ENCODE results near the gene KIZ.
"Not testable (repeated sequence)": the region's sequence is repeated elsewhere in the genome, so short reads cannot be mapped to it uniquely, and the experiment has no call there.

The KIZ gene

DNA sequence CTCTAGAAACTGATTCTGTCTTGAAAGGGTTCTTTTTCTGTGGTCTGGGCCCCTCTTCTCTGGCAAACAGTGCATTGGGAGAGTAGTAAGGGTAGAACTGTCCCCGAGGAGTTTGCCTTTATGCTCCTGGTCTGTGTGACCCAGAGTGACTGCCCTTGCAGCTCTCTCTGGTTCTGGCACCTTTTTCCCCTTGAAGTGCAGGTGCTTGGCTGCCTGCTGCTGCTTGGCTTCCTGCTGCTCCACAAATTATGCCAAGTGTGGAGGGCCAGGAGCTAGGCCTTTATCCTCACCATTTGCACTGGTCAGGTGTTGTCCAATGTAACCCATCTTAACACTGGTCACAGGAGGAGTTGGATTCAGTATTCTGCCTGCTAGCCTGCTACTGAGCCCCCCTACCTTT lies 11.2 kb downstream of the KIZ start:
- DNase-seq (ENCODE audit: low read depth), result no peak

DNA sequence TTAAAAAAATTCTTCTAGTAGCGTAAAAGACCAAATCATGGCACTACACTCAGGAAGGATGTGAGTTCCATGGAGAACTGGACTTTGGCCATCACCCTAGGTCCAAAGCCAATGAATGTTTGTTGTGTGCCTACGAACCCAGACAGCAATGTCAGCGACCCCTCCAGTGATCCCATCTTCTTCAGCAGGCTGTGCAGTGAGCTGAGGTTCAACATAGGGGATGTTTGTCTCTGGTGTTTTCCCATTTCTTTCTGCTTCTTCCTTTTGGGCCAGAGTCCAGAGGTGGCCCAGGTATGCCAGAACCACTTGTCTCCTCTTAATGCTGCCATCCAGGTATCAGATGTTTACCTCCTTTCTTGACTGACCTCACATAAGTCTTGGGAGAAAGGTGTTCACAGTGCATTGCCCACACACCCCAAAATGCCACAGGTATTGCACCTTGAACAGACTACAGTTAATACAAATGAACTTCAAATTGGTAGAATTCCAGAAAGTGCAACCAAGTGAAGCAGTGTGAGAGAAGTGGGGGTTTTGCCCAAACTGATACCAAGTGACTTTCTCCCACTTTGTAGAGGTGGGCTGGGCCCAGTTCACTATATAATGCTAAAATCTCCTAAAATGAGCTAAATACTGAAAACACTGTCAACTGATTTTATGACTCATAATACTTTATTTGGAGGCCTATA lies 14.1 kb downstream of the KIZ start:
- DNase-seq (ENCODE audit: low read depth), result no peak

DNA sequence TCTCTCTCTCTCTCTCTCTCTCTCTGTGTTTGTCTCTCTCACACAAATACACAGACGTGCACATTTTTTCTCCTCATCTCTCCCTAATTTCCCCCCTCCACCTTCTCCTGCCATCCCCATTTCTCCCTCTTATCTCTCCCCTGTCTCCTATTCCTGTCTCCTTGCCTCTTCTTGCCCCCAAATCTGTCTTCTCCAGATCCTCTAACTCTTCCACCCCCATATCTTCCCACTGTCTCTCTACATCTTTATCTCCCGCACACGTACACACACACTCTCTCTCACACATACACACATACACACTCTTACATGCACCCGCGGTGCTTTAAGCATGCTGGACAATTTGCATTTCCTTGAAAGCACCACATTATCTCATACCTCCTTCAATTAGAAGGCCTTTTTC lies 15.9 kb downstream of the KIZ start:
- DNase-seq (ENCODE audit: low read depth), result no peak

DNA sequence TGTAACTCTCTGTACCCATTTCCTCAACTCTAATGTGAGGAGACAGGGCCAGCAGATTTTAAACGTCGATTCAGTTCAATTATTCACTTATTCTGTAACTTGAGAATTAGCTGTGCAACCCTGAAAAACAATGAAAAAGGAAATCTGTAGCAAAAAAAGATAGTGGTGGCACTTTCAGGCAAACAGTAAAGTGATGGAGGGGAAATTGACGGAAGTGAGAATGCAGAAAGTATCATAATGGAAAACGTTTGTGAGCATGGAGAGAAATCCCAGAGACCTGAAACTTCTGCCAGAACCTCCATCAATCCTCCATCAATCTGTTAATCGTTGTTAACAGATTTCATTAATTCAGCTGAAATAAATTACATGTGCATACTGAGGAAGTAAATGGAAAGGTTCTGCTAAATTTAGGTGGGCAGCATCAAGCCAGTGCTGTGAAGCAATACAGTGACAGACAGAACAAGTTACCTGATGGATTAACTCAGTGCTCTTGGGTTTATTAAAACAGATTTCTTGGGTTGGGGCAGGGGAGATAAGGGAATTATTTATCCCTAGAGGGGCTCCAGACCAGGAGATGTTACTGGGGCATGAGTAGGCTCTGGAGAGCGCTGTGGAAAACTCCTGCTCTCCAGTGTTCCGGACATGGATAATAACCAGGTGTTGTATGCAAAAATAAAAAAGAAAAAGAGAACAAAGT lies 17.5 kb downstream of the KIZ start:
- no peak for DNase-seq (ENCODE audit: low read depth)

DNA sequence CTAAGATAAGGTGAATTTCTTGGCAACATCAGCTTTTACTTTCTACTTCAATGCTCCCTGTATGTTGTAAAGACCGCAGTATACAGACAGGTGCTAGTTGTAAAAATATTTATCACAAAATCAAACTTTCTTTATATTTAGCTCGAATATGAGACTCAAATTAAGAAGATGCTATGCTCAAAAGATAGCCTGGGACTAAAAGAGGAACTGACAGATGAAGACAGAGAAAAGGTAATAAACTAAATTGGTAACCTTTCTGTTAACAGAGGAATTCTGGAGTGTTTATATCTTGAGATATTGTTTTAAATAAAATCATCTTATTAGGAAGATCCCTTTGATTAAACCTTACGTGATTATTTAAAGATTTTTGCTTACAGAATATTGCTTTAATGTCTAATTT lies 19.5 kb downstream of the KIZ start:
- DNase-seq (ENCODE audit: low read depth), result no peak

DNA sequence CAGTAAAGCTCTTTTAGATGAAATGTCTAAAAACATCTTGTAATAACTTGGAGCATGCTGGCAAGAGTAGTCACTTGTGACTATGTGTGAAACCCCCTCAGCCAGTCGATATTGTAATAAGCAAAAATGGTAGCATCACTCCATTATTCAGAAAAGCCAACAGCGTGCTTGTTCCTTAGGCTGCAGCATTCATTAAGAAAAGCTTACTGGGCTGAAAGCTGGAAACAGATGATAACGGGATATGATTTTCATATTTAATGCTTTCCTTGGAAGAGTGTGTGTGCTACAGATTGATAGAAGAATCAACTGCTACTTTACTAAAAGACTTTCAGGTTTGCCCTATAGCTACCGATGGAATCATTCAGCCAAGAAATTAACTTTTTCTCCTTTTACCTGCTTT lies 20.3 kb downstream of the KIZ start:
- DNase-seq (ENCODE audit: low read depth), result no peak

DNA sequence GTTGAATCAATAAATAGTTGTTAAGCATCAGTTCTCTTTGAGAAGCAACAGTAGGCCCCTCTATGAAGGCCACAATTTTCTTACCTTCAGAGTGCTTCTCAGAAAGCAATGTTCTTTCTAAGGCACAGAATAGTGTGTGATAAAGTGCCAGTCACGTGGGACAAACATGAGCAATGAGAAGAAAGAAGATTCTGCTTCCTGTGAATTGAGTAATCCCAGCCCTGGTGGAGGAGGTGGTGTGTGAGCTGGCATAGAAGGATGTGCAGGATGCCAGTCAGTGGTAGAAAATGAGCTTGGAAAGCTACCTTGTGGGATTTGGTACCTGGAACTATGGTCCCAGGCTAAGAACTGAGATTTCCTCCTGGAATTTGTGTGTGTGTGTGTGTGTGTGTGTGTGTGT lies 21.7 kb downstream of the KIZ start:
- no peak for DNase-seq (ENCODE audit: low read depth)

DNA sequence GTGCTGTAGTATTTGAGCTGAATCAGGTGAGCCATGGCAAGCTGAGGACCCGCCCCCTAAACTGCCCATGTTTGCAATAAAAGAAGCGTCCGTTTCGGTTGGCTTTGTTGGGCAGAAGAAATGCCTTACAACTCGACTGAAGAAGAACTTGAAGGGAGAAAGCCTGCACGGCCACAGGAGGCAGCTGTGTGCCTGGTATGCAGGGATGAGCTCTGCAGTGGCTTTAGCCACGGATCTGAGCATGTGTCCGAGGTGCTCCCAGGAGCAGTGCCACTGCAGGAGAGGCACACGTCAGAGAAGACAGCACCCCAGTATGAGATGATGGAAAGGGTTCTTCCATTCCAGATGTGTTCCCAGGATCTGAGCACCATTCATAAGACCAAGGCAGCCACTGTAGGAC lies 23.5 kb downstream of the KIZ start:
- DNase-seq (ENCODE audit: low read depth), result no peak

DNA sequence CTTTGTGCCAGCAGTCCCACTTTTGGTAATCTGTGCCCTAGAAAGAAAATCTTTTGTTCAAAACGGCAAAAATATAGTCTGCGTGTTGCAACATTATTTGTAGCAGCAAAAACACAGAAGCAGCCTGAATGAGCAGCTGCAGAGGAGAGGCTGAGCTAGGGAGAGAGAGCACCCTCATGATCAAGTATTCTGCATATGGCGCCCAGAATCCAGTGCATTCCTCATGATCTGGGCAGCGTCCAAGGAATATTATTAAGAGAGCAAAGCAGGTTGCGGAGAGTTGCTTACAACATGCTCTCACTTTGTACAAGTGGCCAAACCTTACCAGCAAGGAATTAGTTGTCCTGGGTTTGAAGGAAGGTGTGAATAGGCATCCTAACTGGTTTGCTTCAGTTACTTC lies 25.9 kb downstream of the KIZ start:
- DNase-seq (ENCODE audit: low read depth), result no peak

DNA sequence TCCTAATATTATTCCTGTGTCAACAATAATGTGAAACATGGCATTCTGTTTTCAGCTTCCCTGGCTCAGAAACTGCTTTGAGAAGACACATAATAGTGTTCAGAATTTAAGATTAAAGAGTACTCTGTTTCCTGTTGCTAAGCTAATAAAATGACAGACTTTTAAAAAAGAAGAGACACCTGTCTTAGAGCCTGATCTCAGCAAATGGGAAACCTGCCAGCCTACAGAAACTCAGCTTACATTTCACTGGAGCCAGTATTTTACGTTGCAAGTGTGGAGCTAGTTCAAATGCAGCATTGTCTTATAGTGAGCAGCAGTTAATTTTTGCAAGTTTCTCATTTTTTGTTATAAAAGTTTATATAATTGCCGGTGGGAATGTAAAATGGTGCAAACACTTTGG lies 28.8 kb downstream of the KIZ start:
- no peak for DNase-seq (ENCODE audit: low read depth)

DNA sequence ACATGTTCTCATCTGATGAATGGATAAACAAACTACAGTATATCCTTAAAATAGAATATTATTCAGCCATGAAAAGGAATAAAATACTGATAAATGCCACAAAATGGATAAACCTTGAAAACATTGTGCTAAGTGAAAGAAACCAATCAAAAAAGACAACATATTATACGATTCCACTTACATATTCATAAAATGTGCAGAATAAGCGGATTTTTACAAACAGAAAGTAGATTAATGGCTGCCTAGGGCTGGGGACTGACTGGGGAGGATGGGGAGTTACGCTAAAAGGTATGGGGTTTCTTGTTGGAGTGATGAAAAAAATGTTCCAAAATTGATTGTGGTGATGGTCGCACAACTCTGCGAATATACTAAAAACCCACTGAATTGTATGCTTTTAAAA lies 29.4 kb downstream of the KIZ start:
- DNase-seq (ENCODE audit: low read depth), result no peak

DNA sequence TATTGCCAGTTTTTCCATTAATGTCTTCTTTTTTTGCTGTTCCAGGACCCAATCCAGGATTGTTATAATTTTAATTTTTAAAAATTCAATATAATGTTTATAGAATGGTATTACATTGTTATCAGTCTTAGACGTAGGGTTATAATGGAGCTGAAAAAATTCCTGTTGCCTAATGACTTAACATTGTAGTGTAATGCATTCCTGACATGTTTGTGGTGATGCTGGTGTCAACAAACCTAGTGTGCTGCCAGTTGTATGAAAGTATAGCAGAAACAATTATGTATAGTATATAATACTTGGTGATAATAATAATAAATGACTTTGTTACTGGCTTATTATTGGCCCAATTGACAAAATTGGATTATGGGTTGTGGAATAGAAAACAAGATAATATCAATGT lies 30.4 kb downstream of the KIZ start:
- no peak for DNase-seq (ENCODE audit: low read depth)

DNA sequence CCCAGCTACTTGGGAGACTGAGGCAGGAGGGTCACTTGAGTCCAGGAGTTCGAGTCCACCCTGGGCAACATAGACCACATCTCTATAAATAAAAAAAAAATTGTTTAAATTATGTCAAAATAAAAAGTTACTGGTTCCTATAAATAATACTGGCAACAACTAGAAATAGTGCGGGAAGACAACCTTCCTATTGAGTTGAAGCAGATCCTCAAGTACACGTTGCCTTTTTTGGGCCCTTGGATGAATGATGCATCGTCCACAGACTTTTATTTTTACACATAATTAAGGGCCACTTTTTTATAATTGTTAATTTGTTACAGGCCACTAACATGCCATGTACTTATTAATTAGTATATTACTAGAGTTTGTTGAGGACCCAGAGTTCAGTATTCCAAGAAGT lies 31.1 kb downstream of the KIZ start:
- no peak for DNase-seq (ENCODE audit: low read depth)

DNA sequence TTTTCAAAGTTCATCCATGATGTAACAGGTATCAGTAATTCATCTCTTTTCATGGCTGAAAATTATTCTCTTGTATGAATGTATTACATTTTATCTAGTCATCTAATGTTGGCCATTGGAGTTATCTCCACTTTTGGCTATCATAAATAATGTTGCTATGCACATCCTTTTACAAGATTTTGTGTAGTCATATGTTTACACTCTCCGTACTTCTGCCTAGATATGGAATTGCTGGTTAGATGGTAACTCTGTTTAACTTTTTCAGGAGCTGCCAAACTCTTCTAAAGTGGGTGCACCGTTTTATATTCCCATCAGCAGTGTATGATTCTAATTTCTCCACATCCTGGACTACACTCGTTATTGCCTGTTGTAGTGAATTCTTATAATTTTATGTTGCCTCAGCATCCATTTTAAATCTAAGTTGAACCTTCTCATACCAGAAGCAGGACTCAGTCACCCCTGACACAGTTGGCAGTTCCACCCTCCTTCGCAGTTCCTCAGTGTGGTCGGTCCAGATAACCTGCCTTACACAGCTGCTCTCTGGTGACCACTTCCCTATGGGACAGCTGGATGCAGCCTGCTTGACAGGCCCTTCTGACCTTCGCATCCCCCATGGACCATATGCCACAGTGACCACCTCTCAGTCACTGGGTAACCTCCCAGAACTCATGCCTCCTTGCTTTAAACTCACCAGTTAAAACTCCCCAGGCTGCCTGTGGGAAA lies 33.9 kb downstream of the KIZ start:
- DNase-seq (ENCODE audit: low read depth), result no peak

DNA sequence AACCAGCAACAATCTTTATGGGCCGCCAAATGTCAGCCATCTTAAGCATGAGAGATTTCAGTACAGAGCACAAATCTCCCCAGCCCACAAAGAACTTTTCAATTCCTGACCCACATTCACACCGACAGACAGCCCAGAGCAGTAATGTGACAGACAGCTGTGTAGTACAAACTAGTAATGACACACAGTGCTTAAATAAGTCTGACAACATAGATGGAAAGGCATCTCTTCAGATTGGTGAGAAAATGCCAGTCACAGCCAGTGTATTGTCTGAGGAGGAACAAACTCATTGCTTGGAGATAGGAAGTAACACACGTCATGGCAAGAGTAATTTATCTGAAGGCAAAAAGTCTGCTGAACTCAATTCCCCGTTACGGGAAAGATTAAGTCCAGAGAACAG lies 36.0 kb downstream of the KIZ start:
- DNase-seq (ENCODE audit: low read depth), result no peak

DNA sequence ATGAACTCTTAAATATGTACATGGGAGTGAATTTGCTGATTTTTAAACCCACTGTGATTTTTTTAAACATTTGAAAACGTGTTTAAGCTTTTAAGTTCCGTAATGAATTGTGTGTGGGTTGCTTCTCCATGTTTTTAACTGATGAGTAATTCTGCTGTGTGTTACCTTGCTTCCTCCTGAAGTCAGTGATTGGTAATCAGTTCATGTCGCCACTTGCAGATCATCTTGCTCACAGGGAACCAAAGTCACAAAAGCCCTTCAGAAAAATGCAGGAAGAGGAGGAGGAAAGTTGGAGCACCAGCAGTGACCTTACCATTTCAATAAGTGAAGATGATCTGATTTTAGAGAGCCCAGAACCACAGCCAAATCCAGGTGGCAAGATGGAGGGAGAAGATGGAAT lies 36.7 kb downstream of the KIZ start:
- no peak for DNase-seq (ENCODE audit: low read depth)

DNA sequence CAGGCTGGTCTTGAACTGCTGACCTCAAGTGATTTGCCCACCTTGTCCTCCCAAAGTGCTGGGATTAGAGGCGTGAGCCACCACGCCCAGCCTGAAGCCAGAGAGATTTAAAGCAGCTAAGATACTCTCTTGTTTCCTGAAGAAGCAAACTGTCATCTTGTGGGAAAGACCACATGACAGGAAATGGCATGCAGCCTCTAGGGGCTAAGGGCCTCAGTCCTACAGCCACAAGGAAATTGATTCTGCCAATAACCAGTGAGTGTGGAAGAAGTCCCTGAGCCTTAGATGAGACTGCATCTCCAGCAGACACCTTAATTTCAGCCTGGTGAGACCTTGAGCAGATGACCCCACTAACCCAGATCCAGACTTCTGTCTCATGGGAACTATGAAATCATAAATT lies 40.9 kb downstream of the KIZ start:
- no peak for DNase-seq (ENCODE audit: low read depth)

DNA sequence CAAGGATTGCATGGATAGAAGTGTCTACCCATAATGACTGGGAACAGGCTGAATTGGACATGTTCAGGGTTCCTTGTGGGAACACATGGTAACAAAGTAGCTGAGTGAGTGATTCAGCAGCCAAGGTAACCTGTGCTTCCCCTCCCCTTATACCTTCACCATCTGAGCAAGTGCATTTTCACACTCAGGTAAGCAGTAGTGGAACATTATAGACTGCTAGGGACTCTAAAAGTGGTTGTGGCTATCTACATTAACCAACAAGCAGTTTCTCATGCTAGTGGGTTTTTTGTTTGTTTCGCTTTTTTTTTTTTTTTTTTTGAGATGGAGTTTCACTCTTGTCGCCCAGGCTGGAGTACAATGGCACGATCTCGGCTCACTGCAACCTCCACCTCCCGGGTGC lies 41.4 kb downstream of the KIZ start:
- DNase-seq (ENCODE audit: low read depth), result no peak

DNA sequence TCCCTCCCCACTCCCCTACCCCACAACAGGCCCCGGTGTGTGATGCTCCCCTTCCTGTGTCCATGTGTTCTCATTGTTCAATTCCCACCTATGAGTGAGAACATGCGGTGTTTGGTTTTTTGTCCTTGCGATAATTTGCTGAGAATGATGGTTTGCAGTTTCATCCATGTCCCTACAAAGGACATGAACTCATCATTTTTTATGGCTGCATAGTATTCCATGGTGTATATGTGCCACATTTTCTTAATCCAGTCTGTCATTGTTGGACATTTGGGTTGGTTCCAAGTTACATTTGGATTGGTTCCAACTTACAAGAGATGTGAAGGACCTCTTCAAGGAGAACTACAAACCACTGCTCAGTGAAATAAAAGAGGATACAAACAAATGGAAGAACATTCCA lies 42.2 kb downstream of the KIZ start:
- DNase-seq (ENCODE audit: low read depth), result not testable (repeated sequence)

DNA sequence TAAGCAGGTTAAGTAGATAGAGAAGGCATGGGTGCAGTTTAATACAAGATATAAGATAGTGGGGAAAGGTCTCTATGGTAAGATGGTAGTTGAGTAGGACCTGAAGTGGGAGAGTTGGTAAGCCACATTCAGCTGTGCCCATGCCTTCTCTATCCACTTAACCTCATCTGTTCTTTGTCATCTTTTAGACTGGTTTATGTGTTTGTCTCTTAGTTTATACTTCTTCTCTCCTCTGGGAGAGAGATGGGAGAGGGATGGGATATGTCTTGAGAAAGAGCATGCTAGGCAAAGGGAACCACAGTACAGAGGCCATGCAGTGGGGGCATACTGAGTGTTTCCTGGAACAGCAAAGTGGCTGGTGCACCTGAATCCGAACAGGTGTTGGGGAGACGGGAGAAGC lies 46.7 kb downstream of the KIZ start:
- DNase-seq (ENCODE audit: low read depth), result no peak

DNA sequence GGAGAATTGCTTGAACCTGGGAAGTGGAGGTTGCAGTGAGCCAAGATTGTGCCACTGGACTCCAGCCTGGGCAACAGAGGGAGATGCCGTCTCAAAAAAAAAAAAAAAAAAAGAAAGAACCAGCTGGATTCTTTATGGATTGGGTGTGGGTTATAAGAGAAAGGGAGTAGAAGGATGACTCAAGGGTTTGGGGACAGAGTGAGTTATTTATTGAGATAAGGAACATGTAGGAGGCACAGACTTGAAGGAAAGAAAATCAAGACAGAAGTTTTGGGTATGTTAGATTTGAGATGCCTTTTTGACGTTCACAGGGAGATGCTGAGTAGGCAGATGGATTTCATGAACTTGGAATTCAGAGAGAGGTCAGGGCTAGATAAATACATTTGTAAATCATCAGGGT lies 47.6 kb downstream of the KIZ start:
- DNase-seq (ENCODE audit: low read depth), result no peak

DNA sequence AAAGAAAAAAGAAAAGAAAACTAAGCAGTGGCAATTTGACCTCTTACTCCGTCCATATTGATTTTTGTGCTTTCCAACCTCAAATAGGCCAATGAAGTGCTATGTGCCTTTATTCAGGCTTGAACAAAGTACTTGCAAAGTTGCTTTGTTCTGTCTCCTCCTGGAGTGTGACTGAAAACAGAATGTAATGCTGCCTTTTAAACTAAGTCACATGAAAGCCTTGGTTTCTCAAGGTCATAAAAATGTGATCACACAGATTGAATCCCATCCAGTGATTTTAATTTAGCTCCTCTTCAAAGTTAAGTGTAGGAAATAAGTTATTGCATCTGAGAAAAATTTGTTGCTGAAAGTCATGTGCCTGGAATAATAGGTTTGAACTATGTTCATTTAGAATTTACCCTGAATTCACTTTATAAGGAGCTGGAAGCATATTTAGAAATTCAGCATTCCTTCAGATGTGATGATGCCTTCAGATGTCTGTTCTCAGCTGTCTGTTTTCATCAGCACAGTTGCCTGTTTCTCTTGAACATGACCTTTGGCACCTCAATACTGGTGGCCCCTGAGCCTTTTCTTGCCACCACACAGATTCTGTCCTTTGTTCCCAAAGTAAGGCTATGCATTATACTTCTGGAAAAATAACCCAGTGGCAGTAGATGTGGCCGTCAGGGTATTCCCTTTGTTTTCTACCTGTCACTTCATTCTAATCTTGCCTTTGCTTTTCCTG lies 48.8 kb downstream of the KIZ start:
- no peak for DNase-seq (ENCODE audit: low read depth)

DNA sequence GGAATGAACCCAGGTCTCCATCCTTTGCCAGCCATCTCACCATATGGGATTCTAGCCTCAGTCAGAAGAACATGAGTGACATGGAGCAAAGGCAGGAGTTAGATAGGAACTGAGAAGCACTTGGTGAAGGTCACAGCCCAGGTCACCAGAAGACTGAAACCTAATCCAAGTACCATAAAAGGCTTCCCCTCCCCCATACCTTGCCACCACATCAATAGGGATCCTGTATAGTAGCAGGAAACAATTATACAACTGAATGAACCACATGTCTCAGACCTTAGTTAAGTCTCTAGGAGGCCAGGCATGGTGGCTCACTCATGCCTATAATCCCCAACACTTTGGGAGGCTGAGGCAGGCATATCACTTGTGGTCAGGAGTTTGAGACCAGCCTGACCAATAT lies 49.6 kb downstream of the KIZ start:
- no peak for DNase-seq (ENCODE audit: low read depth)
